GM18519 (cell line): ENCODE results near the gene S100A6.
"Not testable (repeated sequence)": the region's sequence is repeated elsewhere in the genome, so short reads cannot be mapped to it uniquely, and the experiment has no call there.

Experiments used
- ATAC-seq: cut with Tn5 transposase; IDR thresholded peaks from one replicate; pipeline ENCODE4 v1.9.1; 2021; ENCODE audit warnings: mild to moderate bottlenecking, moderate library complexity; ENCODE audit not compliant: unreplicated experiment, low FRiP score

S100A6 gene

DNA sequence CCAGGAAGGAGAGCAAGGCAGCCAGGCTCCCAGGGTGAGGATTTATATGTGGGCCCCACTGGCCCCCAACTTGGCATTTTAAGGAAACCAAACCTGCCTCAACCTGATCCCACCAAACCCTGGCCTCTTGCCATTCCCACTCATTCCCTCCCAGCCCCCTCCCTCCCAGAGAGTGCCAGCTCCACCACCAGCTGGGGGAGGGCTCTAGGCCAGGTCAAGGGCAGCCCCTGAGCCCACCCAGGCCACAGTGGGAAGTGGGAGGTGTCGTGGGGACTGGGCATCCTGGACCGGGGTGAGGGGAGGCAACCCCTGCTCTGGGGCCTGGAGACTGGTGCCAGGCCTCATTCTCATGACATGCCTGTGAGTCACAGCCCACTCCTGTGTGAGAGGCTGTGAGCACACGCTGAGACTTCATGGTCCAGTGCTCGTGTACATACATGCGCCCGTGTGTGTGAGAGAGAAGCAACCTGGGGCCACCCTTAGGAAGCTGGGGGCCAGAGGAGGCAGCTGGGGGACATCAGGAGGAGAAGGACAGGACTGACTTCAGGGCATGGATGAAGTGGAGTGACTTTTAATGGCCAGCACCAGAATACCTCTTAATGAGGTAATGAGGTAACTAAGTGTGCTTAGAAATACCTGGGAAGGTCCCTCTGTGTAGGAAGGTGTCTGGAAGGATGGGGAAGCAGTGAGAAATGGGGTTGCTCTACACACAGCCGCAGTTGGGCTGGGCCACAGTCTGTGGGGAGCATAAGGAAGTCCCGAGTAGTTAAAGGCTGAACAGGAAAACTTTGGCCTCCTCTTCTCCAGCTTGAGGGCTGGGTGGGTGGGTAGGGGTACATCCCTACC, 30.0 kb upstream of the S100A6 start, which contains the start of gene S100A2:
S100A2 (minus strand) TSS at position 316 of the 846 bp plus-strand sequence. CDS start 1,967 bp downstream, outside the sequence.
- ATAC-seq: no peak

DNA sequence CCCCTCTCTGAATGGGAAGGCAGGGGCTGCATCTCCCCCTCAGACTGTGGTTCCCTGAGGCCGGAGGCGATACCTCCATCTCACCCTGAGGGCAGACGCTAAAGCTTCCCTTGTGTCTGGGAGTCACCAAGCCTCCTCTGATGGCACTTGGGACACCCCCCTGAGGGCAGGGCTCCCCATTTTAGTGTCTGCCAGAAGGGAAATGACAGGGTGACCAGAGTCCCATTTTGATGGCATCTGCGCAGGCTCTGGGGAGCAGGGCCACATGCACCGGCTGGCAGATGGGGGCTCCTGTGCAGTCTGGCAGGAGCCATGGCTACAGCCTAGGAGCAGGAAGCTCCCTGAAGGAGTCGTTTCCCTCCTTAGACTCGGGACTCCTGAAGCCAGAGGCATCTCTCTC, 28.2 kb upstream of the S100A6 start:
- ATAC-seq: no peak

DNA sequence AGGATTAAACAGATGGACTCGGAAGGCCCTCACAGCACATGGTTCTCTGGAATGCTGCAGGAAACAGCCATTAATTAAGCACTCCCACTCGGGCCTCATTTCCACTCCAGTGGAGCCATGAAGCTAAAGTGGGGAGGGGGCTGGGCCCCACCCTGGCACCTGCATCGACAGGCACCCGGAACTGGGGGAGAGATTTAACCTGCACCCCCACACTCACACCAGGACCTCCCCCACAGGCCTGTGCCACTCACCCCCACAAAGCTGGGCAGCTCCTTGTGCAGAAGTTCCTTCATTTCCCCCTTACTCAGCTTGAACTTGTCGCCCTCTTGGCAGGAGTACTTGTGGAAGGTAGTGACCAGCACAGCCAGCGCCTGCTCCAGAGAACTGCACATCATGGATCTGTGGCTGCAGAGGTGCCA, 27.7 kb upstream of the S100A6 start:
- no peak for ATAC-seq

DNA sequence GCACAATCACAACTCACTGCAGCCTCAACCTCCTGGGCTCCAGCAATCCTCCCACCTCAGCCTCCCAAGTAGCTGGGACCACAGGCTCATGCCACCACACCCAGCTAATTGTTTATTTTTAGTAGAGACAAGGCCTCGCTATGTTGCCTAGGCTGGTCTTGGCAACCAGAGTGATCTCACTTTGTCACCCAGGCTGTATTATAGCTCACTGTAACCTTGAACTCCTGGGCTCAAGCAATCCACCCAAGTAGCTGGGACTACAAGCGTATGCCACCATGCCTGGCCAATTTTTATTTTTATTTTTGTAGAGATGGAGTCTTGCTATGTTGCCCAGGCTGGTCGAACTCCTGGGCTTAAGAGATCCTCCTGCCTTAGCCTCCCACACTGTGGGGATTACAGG, 26.2 kb upstream of the S100A6 start:
- ATAC-seq: not testable (repeated sequence)

DNA sequence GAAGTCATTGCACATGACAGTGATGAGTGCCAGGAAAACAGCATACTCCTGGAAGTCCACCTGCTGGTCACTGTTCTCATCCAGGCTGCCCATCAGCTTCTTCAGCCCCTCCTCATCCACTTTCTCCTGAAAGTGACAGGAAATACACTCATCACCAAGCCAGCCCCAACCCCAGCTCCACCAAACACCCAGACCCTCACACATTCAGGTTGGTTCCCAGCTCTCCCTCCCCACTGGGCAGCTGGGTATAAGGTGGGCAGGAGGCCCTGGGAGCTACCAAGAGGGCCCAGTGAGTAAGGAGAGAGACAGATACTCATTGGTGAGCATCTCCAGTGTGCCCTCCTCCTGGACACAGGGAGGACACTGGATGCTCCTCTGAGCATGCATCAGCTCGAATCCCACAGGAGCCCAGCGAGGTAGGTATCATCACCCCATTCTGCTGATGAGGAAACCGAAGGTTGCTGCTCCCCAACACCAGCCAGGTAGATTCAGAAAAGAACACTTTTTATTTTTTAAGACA, 25.7 kb upstream of the S100A6 start:
- no peak for ATAC-seq

DNA sequence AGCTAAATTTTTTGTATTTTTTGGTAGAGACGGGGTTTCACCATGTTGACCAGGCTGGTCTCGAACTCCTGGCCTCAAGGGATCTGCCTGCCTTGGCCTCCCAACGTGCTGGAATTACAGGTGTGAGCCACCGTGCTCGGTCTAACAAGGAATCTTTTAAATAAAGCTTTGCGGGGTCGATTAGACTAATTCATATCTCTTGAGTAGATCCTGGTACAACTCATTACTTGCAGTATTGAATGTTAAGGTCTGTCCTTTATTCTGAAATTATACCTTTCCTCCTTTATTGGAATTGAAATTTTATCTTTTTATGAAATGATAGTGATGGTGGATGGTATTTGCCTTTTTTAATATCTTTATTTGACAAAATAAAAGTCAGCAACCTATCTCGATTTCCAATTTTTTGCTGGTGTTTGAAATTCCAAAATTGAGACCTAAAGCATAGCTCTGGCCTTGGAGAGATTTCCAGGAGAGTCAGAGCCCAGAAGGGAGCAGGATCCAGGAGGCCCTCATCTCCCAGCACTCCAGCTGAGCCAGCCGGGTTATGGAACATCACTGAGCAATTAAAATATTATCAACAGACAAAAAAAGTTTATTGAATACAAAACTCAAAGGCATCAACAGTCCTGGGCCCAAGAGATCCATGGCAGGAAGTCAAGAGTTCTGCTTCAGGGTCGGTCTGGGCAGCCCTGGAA, 25.1 kb upstream of the S100A6 start:
- ATAC-seq: no peak

DNA sequence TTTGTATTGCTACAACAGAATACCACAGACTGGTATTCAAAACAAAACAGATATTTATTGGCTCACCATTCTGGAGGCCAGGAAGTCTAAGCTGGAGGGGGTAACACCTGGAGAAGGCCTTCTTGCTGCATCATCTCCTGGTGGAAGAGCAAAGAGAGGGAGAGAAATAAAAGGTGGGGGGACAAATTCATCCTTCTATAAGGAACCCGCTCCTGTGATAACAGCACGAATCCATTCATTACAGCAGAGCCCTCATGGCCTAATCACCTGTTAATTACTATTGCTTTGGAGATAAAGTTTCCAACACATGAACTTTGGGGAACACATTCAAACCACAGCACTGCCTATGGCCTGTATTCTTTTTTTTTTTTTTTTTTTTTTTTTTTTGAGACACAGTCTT, 24.4 kb upstream of the S100A6 start:
- no peak for ATAC-seq

DNA sequence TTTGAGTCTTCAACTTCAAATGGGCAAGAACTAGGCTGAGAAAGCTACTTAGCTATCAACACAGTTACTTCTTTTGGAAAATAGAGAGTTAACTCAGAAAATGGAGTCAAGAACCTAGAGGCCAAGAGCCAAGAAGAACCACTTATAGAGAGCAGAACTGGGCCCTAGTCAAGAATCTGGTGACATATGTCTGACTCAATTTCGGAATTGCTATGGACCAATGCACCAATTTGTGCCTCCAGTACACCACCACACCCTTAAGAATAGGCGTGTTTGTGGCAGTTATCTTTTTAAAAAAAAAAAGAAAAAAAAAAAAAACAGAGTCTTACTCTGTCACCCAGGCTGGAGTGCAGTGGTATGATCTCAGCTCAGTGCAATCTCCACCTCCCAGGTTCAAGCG, 22.1 kb upstream of the S100A6 start:
- no peak for ATAC-seq

DNA sequence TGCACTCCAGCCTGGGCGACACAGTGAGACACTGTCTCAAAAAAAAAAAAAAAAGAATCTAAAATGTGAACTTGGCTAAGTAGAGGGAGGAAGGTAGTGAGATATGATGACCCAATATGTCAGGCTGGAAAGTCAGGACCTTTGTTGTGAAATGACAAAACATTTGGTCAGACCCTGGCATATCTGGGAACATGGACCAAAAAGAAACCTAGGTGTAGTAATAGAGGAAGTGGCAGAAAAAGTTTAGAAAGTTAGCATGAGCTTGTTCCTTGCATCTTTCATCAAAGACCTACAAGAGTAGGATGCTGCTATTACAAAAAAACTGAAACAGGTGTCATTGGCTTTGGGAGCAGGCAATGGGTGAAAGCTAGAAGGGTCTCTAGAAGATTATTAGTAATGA, 20.6 kb upstream of the S100A6 start:
- no peak for ATAC-seq

DNA sequence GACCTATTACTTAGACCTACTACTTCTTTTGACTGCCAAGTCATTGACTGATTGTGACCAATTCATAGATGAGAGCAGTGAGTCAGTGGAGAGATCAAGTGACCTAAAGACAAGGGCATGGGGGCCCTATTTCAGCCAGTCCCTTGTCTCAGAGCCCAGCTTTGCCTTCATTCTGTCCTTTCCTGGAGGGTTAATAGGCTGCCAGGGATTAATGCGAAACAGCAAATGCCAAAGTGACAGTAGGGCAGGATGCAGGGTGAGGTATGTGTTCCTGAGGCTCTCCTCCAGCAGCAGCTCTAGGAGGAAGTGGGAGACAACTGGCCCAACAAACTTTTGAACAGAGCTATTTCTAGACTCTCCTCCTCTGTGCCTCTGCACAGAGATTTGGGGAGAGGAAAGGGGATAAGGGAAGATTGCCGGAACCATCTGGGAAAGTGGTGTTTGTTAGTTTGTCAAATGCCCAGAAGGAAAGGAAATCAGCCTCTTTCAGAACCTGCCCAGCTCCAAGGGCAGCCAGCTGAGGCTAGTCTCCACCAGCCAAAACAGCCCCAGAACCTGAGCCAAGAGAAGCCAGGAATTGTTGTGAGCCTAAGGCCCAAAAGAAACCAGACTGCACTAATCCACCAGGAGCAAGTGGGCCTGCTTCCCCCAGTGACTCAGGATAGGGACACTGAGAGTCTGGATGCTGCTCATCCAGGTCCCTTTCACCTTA, 18.2 kb upstream of the S100A6 start:
- ATAC-seq: no peak

DNA sequence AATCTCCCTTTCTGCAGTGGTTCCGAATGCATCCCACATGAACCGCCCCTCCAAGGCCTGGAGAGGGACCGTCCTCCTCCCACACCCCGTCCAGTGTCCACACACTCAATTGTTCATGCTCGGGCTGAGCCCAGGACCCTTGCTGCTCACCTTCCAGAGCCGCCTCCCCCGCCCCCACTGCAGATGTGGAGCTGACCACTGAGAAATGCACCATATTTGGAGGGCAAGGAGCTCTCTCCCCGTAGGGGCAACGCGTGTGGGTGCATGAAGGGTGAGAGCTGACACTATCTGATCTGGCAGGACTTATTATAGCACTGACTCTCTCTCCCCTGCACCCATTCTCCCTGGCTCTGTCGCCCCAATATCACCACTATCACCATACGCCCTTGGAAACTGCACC, 17.3 kb upstream of the S100A6 start:
- no peak for ATAC-seq

DNA sequence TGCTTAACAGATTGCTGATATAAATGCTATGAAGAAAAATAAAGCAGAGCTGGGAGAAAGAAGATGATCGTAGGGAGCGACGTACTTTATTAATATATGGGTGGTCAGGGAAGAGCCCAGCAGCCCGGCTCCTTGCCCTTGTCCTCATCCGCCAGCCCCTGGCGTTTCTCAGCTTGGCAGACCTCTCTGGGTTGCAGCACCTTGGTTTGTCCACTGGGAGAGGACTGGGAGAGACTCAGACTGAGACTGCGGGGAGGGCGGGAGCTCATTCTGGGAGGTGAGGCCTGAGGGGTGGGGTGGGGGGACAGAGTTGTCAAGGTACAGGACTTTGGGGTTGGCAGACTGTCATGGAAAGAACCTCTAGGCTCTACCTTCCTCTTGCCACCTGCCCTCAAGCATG, 16.5 kb upstream of the S100A6 start:
- no peak for ATAC-seq

DNA sequence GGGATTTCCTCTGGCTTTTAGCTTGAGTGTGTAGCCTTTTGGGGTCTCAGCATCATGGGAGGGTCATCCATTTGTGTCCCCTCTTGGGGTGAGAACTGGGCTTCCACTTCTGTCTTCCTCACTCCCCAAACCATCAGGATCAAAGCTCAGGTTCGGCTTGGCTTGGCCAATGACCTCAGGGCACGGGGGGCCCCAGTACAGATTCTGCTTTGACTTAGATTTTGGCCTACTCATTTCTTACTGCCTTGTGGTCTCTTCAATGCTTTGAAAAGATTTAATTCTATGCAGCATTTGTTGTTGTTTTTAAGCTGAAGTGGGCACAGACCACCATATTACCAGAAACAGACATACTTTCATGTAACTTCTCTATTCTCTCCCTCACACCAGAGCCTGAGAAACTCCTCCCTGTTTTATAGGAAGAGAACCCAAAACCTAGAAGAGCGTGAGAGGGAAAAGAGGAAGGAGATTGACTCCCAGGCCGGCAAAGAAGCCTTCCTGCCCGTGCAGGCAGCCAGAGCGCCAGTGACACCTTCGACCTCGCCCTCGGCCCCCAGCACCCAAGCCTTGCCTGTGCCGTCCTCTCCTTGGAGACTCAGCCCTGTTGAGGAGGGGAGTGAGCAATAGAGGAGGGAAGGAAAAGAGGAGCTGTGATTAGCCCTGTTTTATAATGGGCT, 15.2 kb upstream of the S100A6 start:
- ATAC-seq: no peak

DNA sequence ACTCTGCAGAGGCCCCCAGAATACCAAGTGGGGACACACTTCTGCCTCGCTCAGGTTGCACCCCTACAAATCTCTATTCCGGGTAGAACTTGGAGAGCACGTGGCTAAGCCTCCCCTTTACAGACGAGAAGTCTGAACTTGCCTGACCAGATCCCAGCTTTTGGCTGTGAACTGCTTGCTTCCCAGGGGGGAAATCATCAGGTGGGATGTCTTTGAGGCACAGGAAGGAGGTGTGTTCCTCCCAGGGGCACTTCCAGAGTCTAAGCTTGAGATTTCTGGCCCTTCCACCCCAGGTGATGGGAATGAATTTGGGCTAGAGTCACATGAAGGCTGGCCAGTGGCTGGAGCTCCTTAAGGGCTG, 14.6 kb upstream of the S100A6 start:
- ATAC-seq: no peak

DNA sequence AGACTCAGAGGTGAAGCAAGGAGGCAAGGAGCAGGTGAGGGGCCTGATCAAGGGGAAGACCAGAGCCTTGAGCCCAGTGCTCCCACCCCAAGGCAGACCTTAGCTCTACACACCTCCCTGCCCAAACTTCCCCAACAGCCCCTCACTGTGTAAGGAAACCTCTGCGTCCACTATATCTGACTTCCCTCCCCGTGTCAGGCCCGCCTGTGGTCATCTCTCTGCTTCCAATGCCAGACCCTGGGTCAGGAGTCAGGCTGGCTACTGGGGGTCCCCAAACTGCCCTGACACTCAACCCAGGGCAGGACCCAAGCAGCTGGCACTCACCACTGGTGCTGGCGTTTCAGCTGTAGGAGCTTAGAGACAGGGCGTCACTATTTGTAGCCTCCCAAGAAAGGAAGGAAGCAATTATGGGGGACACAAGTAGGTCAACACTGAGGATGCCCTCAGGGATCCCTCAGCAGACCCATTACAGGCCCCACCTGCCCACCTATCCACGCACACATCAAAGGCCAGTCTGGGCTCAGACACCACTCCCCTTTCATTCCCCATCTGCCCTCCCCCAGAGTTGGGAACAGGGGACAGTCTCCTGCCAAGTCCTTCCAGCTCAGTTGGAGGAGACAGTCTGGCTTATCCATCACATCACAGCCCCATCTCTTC, 14.1 kb upstream of the S100A6 start:
- no peak for ATAC-seq

DNA sequence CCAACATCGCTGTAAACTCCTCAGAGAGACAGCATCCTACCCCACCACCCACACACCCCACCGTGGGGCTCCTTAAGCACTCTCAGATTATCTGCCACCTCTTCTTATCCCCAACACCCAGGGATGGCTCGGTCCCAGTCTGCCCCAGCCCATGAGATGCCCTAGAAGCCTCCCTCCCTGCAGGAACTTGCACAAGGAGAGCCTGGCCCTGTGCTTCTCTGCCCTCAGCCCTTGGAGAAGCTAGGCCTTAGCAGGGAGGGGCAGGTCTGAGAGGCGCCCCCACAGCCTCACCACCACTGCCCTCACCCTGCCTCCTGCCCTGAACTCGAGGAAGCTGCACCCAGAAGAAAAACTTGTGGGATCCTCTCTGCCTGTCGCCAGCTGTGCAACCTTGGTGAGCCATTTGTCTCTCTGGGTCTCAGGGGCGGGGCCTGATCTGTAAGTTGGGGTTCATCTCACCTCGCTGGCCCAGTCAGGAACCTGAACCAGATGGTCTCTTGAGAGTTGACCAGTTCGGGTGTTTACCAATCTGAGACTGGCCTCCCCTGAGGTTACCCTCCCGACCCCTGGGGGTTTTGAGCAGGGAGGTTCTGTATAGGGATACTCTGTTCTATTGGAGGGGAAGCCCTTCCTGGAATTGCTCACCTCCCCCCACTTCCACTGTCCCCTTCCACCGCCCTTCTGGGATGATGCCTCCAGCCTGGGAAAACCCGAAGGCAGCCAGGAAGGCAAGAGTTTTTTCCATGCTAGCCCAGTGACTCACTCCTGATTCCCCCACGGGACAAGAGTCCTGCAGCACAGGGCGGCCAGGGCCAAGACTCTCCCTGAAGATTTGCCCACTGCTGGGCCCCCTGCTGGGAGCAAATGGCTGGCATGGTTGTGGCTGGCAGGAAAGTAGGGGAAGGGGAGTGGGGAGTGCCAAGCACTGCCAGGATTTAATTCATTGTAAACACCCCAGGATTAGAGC, 13.2 kb upstream of the S100A6 start, which contains the start of gene S100A3:
S100A3 (minus strand) TSS at position 537 of the 967 bp plus-strand sequence. CDS start 773 bp downstream, outside the sequence.
- ATAC-seq: no peak

DNA sequence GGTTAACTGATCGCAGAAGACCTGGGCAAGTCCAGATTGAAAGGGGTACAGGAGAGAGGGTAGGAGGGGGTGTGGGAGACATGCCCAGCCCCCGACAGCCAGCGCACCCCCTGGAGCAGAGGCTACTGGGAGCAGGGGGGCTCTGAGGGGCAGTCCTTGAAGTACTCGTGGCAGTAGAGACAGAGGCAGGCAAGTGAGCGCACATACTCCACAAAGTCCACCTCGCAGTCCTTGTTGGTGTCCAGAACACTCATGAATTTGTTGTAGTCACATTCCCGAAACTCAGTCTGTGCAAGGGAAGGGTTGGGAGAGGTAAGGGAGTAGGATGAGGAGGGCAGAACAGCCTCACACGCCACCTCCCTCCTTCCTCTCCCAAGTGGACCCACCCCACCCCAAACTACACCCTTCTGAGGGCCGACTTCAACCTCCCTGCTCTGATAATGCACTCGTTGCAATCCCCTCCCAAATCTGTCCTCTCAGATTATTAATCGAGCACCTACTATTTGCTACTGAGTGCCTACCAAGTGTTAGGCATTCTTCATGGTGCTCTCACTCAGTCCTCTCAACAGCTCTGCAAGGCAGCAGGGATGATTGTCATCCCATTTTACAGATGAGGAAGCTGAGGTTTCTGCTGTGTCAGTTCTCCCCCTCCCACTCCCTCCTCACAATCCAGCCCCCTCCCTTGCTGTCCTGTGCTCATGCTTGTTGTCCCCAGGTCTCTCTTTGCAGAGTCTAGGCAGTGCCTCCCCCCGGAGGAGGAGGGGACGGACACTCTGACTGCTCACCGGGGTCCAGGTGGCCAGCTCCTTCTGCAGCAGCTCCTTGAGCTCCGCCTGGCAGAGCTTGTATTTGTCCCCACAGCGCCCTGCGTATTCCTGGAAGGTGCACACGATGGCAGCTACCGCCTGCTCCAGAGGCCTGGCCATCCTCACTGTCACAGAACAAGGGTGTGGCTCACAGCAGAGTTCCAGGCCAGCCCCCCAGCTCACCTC, 12.1 kb upstream of the S100A6 start:
- ATAC-seq: no peak
